PFSK-1 (cell line): ENCODE results near the gene CLCN6.

Experiments used
- POLR2AphosphoS5 ChIP-seq: IDR thresholded peaks from 2 replicates; pipeline ENCODE4 v1.6.1; 2012; ENCODE audit warnings: low read depth, mild to moderate bottlenecking, control low read depth, low read length, moderate library complexity
- SIN3A ChIP-seq: IDR thresholded peaks from 2 replicates; pipeline ENCODE4 v1.6.1; 2012; ENCODE audit warnings: mild to moderate bottlenecking, low read length, moderate library complexity, borderline replicate concordance; ENCODE audit not compliant: insufficient read depth

DNA sequence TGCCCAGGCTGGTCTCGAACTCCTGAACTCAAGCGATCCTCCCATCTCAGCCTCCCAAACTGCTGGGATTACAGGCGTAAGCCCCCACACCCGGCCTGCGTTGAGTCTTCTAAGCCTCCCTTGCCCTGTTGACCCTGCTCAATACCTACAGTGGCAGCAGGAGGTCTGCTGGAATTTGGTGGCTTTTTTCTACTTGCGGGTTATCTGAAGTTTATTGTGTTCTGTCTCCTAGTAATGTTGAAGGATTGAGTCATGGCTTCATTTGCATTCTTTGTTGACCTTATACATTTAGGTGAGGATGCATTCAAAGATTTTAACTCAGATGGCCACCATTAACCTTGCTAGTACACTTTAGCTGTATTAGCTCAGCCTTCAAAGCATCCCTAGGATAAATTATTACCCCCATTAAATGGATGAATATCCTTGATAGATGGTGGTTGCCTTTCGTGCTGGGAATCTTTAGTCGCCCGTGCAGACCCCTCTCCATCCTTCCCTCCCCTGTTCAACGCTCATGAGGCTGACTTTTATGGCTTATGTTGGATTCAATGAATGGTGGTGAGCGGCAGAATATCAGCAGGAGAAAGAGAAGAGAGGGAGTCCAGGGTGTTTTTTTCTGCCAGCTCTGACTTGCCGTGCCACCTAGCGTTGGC, 62.5 kb downstream of the CLCN6 start:
- TF ChIP-seq SIN3A = no peak
- no peak for TF ChIP-seq POLR2AphosphoS5
